GM23248 (cell line): ENCODE measurements around the gene ANKDD1A. TPM values are rescaled to one million over a fixed set of nuclear protein-coding genes. Genes with fewer than 3 reads are reported as not detected.
A peak's percentile ranks its signal among the peaks of the same experiment; 100 is the strongest.

Source experiments
- DNase-seq: peaks from one replicate; pipeline ENCODE4 v3.0.0-alpha.2; 2015
- H2AFZ ChIP-seq: fragments of 200-600 bp; sonication (generic); 2 replicates; pipeline ENCODE4 v1.6.1; 2016; ENCODE audit warnings: antibody characterized with exemption
- H3F3A ChIP-seq: fragments of 200-600 bp; sonication (generic); 2 replicates; pipeline ENCODE4 v1.6.1; 2016; ENCODE audit warnings: mild to moderate bottlenecking, antibody characterized with exemption, mixed run types; ENCODE audit not compliant: insufficient read depth
- H3K27ac ChIP-seq: fragments of 200-600 bp; sonication (generic); 2 replicates; pipeline ENCODE4 v1.5.1; 2016; ENCODE audit warnings: mild to moderate bottlenecking
- H3K27me3 ChIP-seq: fragments of 200-600 bp; sonication (generic); replicated peaks from 2 replicates; pipeline ENCODE4 v1.6.1; 2016; ENCODE audit warnings: mild to moderate bottlenecking; ENCODE audit not compliant: insufficient read depth
- H3K36me3 ChIP-seq: fragments of 200-600 bp; sonication (generic); 2 replicates; pipeline ENCODE4 v1.6.1; 2016; ENCODE audit warnings: low read depth, mild to moderate bottlenecking
- H3K4me1 ChIP-seq: fragments of 200-600 bp; sonication (generic); 2 replicates; pipeline ENCODE4 v1.6.1; 2016; ENCODE audit warnings: mild to moderate bottlenecking; ENCODE audit not compliant: insufficient read depth
- H3K4me2 ChIP-seq: fragments of 200-600 bp; sonication (generic); one replicate; pipeline ENCODE4 v1.6.1; 2016; ENCODE audit warnings: mild to moderate bottlenecking; ENCODE audit not compliant: unreplicated experiment
- H3K4me3 ChIP-seq: fragments of 200-600 bp; sonication (generic); 2 replicates; pipeline ENCODE4 v1.5.1; 2016; ENCODE audit warnings: mild to moderate bottlenecking
- H3K79me2 ChIP-seq: fragments of 200-600 bp; sonication (generic); 2 replicates; pipeline ENCODE4 v1.6.1; 2016; ENCODE audit warnings: mild to moderate bottlenecking; ENCODE audit not compliant: insufficient read depth
- H3K9ac ChIP-seq: fragments of 200-600 bp; sonication (generic); 2 replicates; pipeline ENCODE4 v1.6.1; 2016; ENCODE audit warnings: mild to moderate bottlenecking
- H3K9me2 ChIP-seq: fragments of 200-600 bp; sonication (generic); 2 replicates; pipeline ENCODE4 v1.6.1; 2016; ENCODE audit warnings: mixed run types, mild to moderate bottlenecking, moderate library complexity; ENCODE audit not compliant: insufficient read depth
- H3K9me3 ChIP-seq: fragments of 200-600 bp; sonication (generic); one replicate; pipeline ENCODE4 v1.6.1; 2017; ENCODE audit warnings: low read depth
- H4K20me1 ChIP-seq: fragments of 200-600 bp; sonication (generic); 2 replicates; pipeline ENCODE4 v1.6.0; 2016; ENCODE audit not compliant: insufficient read depth
- EZH2 ChIP-seq: fragments of 200-600 bp; sonication (generic); IDR thresholded peaks from 2 replicates; pipeline ENCODE4 v1.6.1; 2018; ENCODE audit warnings: antibody characterized with exemption, mild to moderate bottlenecking; ENCODE audit not compliant: insufficient read depth, poor library complexity, severe bottlenecking
- EZH2phosphoT487 ChIP-seq: fragments of 200-600 bp; sonication (generic); IDR thresholded peaks from 2 replicates; pipeline ENCODE4 v1.6.1; 2018; ENCODE audit warnings: antibody characterized with exemption, moderate library complexity, mild to moderate bottlenecking, low read depth; ENCODE audit not compliant: insufficient read depth
- WGBS, 2 experiments: methylation state at CpG; one replicate each; pipeline ENCODE4 v1.1.6; 2015 to 2017; ENCODE audit warnings: low lambda C conversion rate in 2 of 2, low coverage in 1 of 2; ENCODE audit errors: missing lambda C conversion rate in 2 of 2; 5-methylcytosine and 5-hydroxymethylcytosine counted together
- in situ Hi-C: fragments of 300-500 bp; cut with MboI; formaldehyde crosslinking; loops from 2 replicates; pipeline ENCODE4 v1.15.0; 2020
- polyA plus RNA-seq: library from polyadenylated mRNA; unstranded; fragments of >200 nt; fragmentation: Nextera tagmentation; extraction: Ambion mirVana; gene quantifications from 2 replicates; pipeline ENCODE4 v1.2.1, GENCODE V29; 2016
- total RNA-seq: library from RNA; depleted of rRNA; stranded (reverse); fragments of >200 nt; shearing (Covaris generic); gene quantifications from 2 replicates; pipeline ENCODE4 v1.2.3, GENCODE V29; 2014

ANKDD1A gene
- total and polyA plus RNA-seq, 2 experiments from 2014 or later: 2.7 to 3.1 TPM

GRCh38 chr15:64883997-64884511 lies 27.6 kb upstream of the ANKDD1A start:
- TF ChIP-seq EZH2phosphoT487: no peak
- TF ChIP-seq EZH2: no peak
- Histone ChIP-seq H3K9ac (peak overlapping the region; percentile 60), H3K4me3 (no peak overlapping the region), H3K4me1 (peaks cover 30% of the 10 kb centered on the region), H3K36me3 (no peaks in the 10 kb centered on the region), H2AFZ (no peak overlapping the region), H3F3A (peaks cover 13% of the 10 kb centered on the region), H4K20me1 (no peaks in the 10 kb centered on the region), H3K27me3 (no peaks in the 10 kb centered on the region), H3K9me2 (no peaks in the 10 kb centered on the region), H3K79me2 (no peaks in the 10 kb centered on the region), H3K4me2 (peak overlapping the region; percentile 43), H3K9me3 (no peaks in the 10 kb centered on the region), H3K27ac (peak overlapping the region; percentile 68)
- in situ Hi-C loops: no loop called here
- WGBS, 2 experiments: 35 to 47% methylated on average over 10 of the region's 10 CpGs
- peak; percentile 94 for DNase-seq

- no peak for TF ChIP-seq EZH2phosphoT487
- TF ChIP-seq EZH2: no peak
- Histone ChIP-seq H3K79me2 (no peaks in the 10 kb centered on the region), H3K9ac (no peak overlapping the region), H3K27me3 (no peaks in the 10 kb centered on the region), H3K9me3 (no peaks in the 10 kb centered on the region), H3K9me2 (no peaks in the 10 kb centered on the region), H3K4me3 (no peak overlapping the region), H3K4me2 (no peak overlapping the region), H3K4me1 (peaks cover 30% of the 10 kb centered on the region), H2AFZ (no peak overlapping the region), H3F3A (peaks cover 13% of the 10 kb centered on the region), H4K20me1 (no peaks in the 10 kb centered on the region), H3K27ac (0 out of 2 replicates have a peak overlapping the region, but pooled peaks have one; percentile 68), H3K36me3 (no peaks in the 10 kb centered on the region)
- no peak for DNase-seq
- 76% methylated on average over 5 of the region's 5 CpGs for WGBS, 2 experiments
- in situ Hi-C loops: no loop called here
Observed at GRCh38 chr15:64884679-64885078, 27.0 kb upstream of the ANKDD1A start.

DNA sequence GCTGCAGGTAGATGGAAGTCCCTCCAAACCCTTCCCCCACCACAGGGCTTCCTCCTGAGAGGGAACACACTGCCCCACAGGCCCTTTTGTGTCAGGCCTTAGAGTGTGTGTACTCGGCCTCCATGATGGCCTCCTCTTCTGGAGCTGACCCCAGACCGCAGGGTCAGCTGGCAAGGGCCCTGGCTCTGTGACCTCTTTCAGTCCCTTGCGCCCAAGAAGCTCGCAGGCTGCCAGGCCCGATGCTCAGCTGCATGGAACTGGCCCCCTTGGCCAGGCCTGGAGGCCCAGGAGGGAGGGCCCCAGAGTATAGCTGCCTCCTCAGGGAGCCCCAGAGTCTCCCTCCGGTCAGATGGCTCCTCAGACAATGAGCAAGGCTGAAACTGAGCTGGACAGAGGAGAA lies 23.4 kb upstream of the ANKDD1A start:
- in situ Hi-C loops: no loop called here

DNA sequence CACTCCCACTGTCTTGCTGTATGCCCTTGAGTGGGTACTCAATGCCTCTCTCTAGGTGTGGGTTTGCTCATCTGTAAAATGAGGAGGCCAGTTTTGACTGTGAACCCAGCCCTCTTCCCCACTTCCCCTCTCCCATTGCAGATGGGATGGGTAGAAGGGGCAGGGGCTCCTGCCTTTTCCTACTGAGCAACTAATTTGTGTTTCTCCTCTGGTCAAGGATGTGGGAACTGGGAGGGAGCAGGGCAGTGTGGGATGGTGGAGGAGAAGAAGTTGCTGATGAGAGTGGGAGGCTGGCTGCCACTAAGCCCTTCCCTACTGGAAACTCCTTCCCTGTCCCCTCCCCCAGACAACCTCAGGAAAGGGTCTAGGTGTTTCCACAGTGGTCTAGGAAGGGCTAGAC lies 20.1 kb upstream of the ANKDD1A start:
- Histone ChIP-seq H3K27ac (no peak overlapping the region), H3K9me2 (no peaks in the 10 kb centered on the region), H3K36me3 (no peaks in the 10 kb centered on the region), H4K20me1 (no peaks in the 10 kb centered on the region), H3K27me3 (no peaks in the 10 kb centered on the region), H3F3A (peaks cover 11% of the 10 kb centered on the region), H3K9ac (no peak overlapping the region), H3K9me3 (no peaks in the 10 kb centered on the region), H3K4me1 (peaks cover 28% of the 10 kb centered on the region), H3K79me2 (no peaks in the 10 kb centered on the region), H2AFZ (no peak overlapping the region), H3K4me2 (no peak overlapping the region), H3K4me3 (no peak overlapping the region)
- DNase-seq: no peak
- no peak for TF ChIP-seq EZH2phosphoT487
- TF ChIP-seq EZH2: no peak
- in situ Hi-C loops: no loop called here

More for the DNA sequence above, 23.4 kb upstream of the ANKDD1A start:
- Histone ChIP-seq H3K4me3 (no peak overlapping the region), H4K20me1 (no peaks in the 10 kb centered on the region), H2AFZ (no peak overlapping the region), H3K36me3 (no peaks in the 10 kb centered on the region), H3K27ac (no peak overlapping the region), H3K9ac (no peak overlapping the region), H3K4me2 (no peak overlapping the region), H3K4me1 (peaks cover 15% of the 10 kb centered on the region), H3K9me3 (no peaks in the 10 kb centered on the region), H3K79me2 (no peaks in the 10 kb centered on the region), H3K9me2 (no peaks in the 10 kb centered on the region), H3K27me3 (no peaks in the 10 kb centered on the region), H3F3A (peaks cover 6% of the 10 kb centered on the region)
- 93 to 95% methylated on average over 6 of the region's 6 CpGs for WGBS, 2 experiments
- TF ChIP-seq EZH2phosphoT487: no peak
- no peak for TF ChIP-seq EZH2
- DNase-seq: no peak
